AG04449 (cell line): ENCODE measurements around the gene MAN1C1.

Experiments
- CTCF ChIA-PET: fragments of 350-600 bp; formaldehyde crosslinking; extraction: SDS; loops from one replicate; lab custom pipeline; 2021; ENCODE audit warnings: antibody characterized with exemption; lab: Yijun Ruan, JAX
- POLR2A ChIA-PET: fragments of 400-600, 350-600 bp; formaldehyde crosslinking; extraction: SDS; loops from one replicate; lab custom pipeline; 2020; ENCODE audit warnings: antibody characterized with exemption, inconsistent platforms; lab: Yijun Ruan, JAX
- DNase-seq: peaks from one replicate; pipeline ENCODE4 v3.0.0-alpha.2; 2010; ENCODE audit warnings: low read depth, low spot score
- H3K4me3 ChIP-seq: 2 replicates; pipeline ENCODE4 v1.5.1; 2011; ENCODE audit warnings: low read depth, mild to moderate bottlenecking, control low read depth, low read length
- CTCF ChIP-seq: IDR thresholded peaks from one replicate; pipeline ENCODE4 v1.5.1; 2011; ENCODE audit warnings: mild to moderate bottlenecking, moderate library complexity, low read length, control low read depth, inconsistent platforms; ENCODE audit not compliant: insufficient read depth; ENCODE audit errors: missing control alignments

MAN1C1 gene

GRCh38 chr1:25680701-25681100 is 64.1 kb downstream of the MAN1C1 start:
- POLR2A ChIA-PET = no interaction called here
- DNase-seq = no peak

DNA sequence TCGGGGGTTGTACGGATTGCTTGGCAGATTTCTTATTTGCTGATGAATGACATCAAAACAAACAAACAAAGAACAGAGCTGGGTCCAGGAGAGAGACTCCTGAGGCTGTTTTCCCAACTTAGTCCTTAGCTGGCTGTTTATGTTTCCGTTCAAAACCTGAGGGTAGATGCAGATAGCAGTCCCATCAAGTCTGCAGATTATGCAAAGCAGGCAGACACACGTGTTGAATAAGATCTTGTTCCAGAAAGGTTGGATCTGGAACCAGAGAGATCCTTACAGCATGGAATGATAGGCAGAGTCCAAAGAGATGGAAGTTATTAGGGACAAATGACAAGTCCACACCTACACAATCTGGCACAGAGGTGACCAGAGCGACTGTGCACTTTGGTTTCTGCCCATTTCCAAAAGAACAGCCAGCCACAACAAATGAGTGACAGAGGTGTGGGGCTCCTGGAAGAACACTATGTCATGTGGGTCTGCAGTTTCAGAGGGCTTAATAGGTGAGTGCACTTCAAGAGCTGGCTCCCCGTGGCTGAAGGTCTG is 65.5 kb downstream of the MAN1C1 start:
- H3K4me3 ChIP-seq = no peak overlapping the region
- POLR2A ChIA-PET = no interaction called here
- no peak for TF ChIP-seq CTCF
- DNase-seq = no peak
- CTCF ChIA-PET = no interaction called here

More at GRCh38 chr1:25680701-25681100, 64.1 kb downstream of the MAN1C1 start:
- no peak overlapping the region for H3K4me3 ChIP-seq
- TF ChIP-seq CTCF = no peak
- CTCF ChIA-PET = no interaction called here

DNA sequence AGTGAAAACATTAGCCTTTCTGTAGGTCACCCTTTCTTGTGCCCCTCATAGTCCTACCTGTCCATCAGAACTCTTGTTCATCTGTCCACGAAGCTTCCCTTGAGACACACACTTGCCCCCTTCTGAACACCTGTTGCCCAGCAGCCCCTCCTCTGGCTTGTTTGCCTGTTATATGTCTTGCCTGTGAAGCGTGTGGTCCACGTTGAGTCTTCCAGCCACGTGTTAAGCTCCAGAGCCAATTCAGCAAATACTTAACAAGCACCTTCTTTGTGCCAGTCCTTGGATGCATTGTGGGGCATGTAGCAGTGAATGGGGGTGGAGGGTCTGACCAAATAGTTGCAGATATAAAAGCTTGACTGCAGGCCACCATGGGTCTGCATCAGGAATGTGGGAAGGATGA is 66.6 kb downstream of the MAN1C1 start:
- ChIA-PET CTCF (interaction anchor here (0.9 to 1.4 kb wide), 4 partner anchors 8 to 20 kb away, joined by 3 to 4 read pairs (median 4); no protein-coding TSS in a partner anchor), POLR2A (no interaction called here)
- no peak for TF ChIP-seq CTCF

GRCh38 chr1:25683731-25684130 is 67.1 kb downstream of the MAN1C1 start:
- ChIA-PET CTCF (interaction anchor here (0.9 to 1.4 kb wide), 4 partner anchors 8 to 20 kb away, joined by 3 to 4 read pairs (median 4); no protein-coding TSS in a partner anchor), POLR2A (no interaction called here)
- no peak for DNase-seq
- no peak overlapping the region for H3K4me3 ChIP-seq
- TF ChIP-seq CTCF = no peak

More for the DNA sequence above, 66.6 kb downstream of the MAN1C1 start:
- DNase-seq = no peak
- H3K4me3 ChIP-seq = no peak overlapping the region

GRCh38 chr1:25684216-25684965 is 67.8 kb downstream of the MAN1C1 start:
- no peak for DNase-seq
- no peak overlapping the region for H3K4me3 ChIP-seq
- CTCF ChIA-PET = interaction anchor here (1.3 to 1.4 kb wide), 2 partner anchors 14 to 19 kb away, joined by 3 to 4 read pairs; no protein-coding TSS in a partner anchor
- TF ChIP-seq CTCF = no peak
- POLR2A ChIA-PET = no interaction called here

DNA sequence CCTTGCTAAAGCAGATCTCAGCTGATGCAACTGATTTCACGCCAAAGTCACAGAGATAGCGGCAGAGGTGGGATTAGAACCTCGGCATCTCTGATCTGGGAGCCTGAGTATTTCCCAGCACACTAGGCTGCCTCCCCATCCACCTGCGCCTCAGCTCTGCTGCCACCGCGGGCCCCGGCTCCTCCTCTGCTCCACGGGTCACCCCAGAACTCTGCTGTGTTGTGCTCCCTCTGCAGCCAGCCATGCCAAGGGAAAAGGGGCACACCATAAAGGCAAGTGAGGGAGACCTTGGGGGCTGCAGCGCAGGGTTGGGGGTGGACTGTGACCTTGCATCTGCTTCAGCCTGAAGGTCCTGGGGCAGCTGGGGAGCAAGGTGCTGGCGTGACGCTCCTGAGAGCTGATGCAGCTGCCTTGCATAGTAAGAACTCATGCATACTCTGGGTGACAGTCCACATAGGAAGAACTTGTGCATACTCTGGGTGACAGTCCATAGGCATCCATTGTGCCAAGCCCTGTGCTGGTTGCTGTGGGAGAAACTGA is 68.7 kb downstream of the MAN1C1 start:
- ChIA-PET CTCF (no interaction called here), POLR2A (no interaction called here)

More for the DNA sequence above, 68.7 kb downstream of the MAN1C1 start:
- no peak overlapping the region for H3K4me3 ChIP-seq
- no peak for TF ChIP-seq CTCF
- no peak for DNase-seq
